DND-41 (cell line): Measurements from ENCODE around the gene FUNDC2.

Experiments used
- ATAC-seq: fragments of 200-7000 bp; cut with Tn5 transposase; 3 replicates; pipeline ENCODE4 v1.9.1; 2021; ENCODE audit warnings: low read depth; ENCODE audit not compliant: insufficient read depth
- DNase-seq: peaks from one replicate; pipeline ENCODE4 v3.0.0-alpha.2; 2020
- H2AFZ ChIP-seq: 2 replicates; pipeline ENCODE4 v1.6.0; 2012; ENCODE audit warnings: low read depth, low read length
- H3K27ac ChIP-seq: 2 replicates; pipeline ENCODE4 v1.5.1; 2012; ENCODE audit warnings: low read length, inconsistent platforms
- H3K27me3 ChIP-seq: fragments of 200-600 bp; sonication (generic); 2 replicates; pipeline ENCODE4 v1.6.0; 2012; ENCODE audit warnings: low read length, mild to moderate bottlenecking, inconsistent platforms; ENCODE audit not compliant: insufficient read depth, poor library complexity
- H3K36me3 ChIP-seq: 2 replicates; pipeline ENCODE4 v1.5.1; 2012; ENCODE audit warnings: low read length, inconsistent platforms; ENCODE audit not compliant: insufficient read depth
- H3K4me1 ChIP-seq: 2 replicates; pipeline ENCODE4 v1.5.1; 2012; ENCODE audit warnings: mild to moderate bottlenecking, low read length; ENCODE audit not compliant: insufficient read depth
- H3K4me2 ChIP-seq: 2 replicates; pipeline ENCODE4 v1.6.0; 2012; ENCODE audit warnings: mild to moderate bottlenecking, moderate library complexity, low read length, inconsistent platforms; ENCODE audit not compliant: insufficient read depth
- H3K4me3 ChIP-seq, 2 experiments: fragments of 200-600 bp in 1 of 2; shearing (Covaris generic) in 1 of 2; 2 replicates each; pipeline ENCODE4 v1.5.1; 2012 to 2016; ENCODE audit warnings: inconsistent platforms in 2 of 2, low read length in 2 of 2, mild to moderate bottlenecking in 2 of 2, low read depth in 1 of 2, moderate library complexity in 1 of 2
- H3K79me2 ChIP-seq: 2 replicates; pipeline ENCODE4 v1.6.0; 2012; ENCODE audit warnings: low read length, inconsistent platforms; ENCODE audit not compliant: insufficient read depth
- H3K9ac ChIP-seq: 2 replicates; pipeline ENCODE4 v1.6.0; 2012; ENCODE audit warnings: low read depth, mild to moderate bottlenecking, inconsistent platforms, low read length, moderate library complexity
- H3K9me3 ChIP-seq: 2 replicates; pipeline ENCODE4 v1.5.1; 2012; ENCODE audit warnings: low read length, moderate library complexity, mild to moderate bottlenecking, inconsistent platforms; ENCODE audit not compliant: insufficient read depth, severe bottlenecking
- H4K20me1 ChIP-seq: 2 replicates; pipeline ENCODE4 v1.6.0; 2012; ENCODE audit warnings: low read length; ENCODE audit not compliant: insufficient read depth
- CTCF ChIP-seq: IDR thresholded peaks from 2 replicates; pipeline ENCODE4 v1.5.1; 2012; ENCODE audit warnings: borderline replicate concordance, low read length, moderate library complexity, mild to moderate bottlenecking; ENCODE audit not compliant: poor library complexity, severe bottlenecking; ENCODE audit errors: extremely low read depth
- EZH2 ChIP-seq: IDR thresholded peaks from 3 replicates; pipeline ENCODE4 v1.6.1; 2012; ENCODE audit warnings: borderline replicate concordance, low read depth, mild to moderate bottlenecking, moderate library complexity, low read length, inconsistent platforms; ENCODE audit not compliant: severe bottlenecking

The FUNDC2 gene

GRCh38 chrX:155026727-155027508 lies at the start of gene FUNDC2:
Gene FUNDC2 (plus strand): TSS chrX:155026844. CDS start chrX:155026939, 95 bp downstream.
- ATAC-seq = peak; percentile 90
- Histone ChIP-seq H2AFZ (peak within 1 kb of the TSS; percentile 96), H3K4me3 (peak within 1 kb of the TSS; percentile 97 to 98), H4K20me1 (no peaks in the 10 kb centered on the region), H3K36me3 (no peaks in the 10 kb centered on the region; the same call in 1 of the 2 replicates), H3K9ac (peak within 1 kb of the TSS; percentile 91), H3K27me3 (no peaks in the 10 kb centered on the region), H3K79me2 (peaks cover 41% of the 10 kb centered on the region), H3K4me1 (peaks cover 22% of the 10 kb centered on the region), H3K9me3 (no peaks in the 10 kb centered on the region), H3K4me2 (peak within 1 kb of the TSS; percentile 74), H3K27ac (peak within 1 kb of the TSS; percentile 95)
- peak; percentile 96 for DNase-seq
- TF ChIP-seq CTCF = no peak

GRCh38 chrX:154979629-154980028 lies 47.0 kb upstream of the FUNDC2 start:
- no peak for ATAC-seq
- TF ChIP-seq EZH2 = no peak

GRCh38 chrX:154980330-154981115 lies 46.1 kb upstream of the FUNDC2 start:
- H3K9ac ChIP-seq = peak overlapping the region; percentile 48
- DNase-seq (peak; percentile 82), ATAC-seq (peak; percentile 97)
- H3K9me3 ChIP-seq = no peaks in the 10 kb centered on the region
- H3K4me3 ChIP-seq = peak overlapping the region; percentile 20 to 61; a peak in 3 of 4 replicates
- H3K27ac ChIP-seq = peak overlapping the region; percentile 57
- TF ChIP-seq CTCF (peak; percentile 84), EZH2 (no peak)
- peak overlapping the region; percentile 63 for H3K4me2 ChIP-seq
- H3K36me3 ChIP-seq = no peaks in the 10 kb centered on the region
- no peaks in the 10 kb centered on the region for H4K20me1 ChIP-seq
- no peaks in the 10 kb centered on the region for H3K27me3 ChIP-seq
- H3K79me2 ChIP-seq = no peaks in the 10 kb centered on the region
- H3K4me1 ChIP-seq = peaks cover 11% of the 10 kb centered on the region
- peak overlapping the region; percentile 92 for H2AFZ ChIP-seq

More at GRCh38 chrX:154979629-154980028, 47.0 kb upstream of the FUNDC2 start:
- no peak overlapping the region for H3K4me3 ChIP-seq
- no peaks in the 10 kb centered on the region for H3K9me3 ChIP-seq
- H3K36me3 ChIP-seq = no peaks in the 10 kb centered on the region
- no peaks in the 10 kb centered on the region for H3K27me3 ChIP-seq
- H2AFZ ChIP-seq = 0 out of 2 replicates have a peak overlapping the region, but pooled peaks have one; percentile 92
- no peak overlapping the region for H3K27ac ChIP-seq
- H3K9ac ChIP-seq = no peak overlapping the region
- DNase-seq = no peak
- no peak overlapping the region for H3K4me2 ChIP-seq
- H3K79me2 ChIP-seq = no peaks in the 10 kb centered on the region
- H4K20me1 ChIP-seq = no peaks in the 10 kb centered on the region
- H3K4me1 ChIP-seq = peaks cover 11% of the 10 kb centered on the region

- Histone ChIP-seq H3K27ac (peak overlapping the region; percentile 57; the same call in 1 of the 2 replicates), H3K79me2 (no peaks in the 10 kb centered on the region), H3K4me3 (peak overlapping the region in 1 of 2 experiments; percentile 61; a peak in 2 of 4 replicates), H3K9me3 (no peaks in the 10 kb centered on the region), H3K4me1 (peaks cover 11% of the 10 kb centered on the region), H2AFZ (peak overlapping the region; percentile 92), H3K4me2 (peak overlapping the region; percentile 63), H3K9ac (peak overlapping the region; percentile 48), H4K20me1 (no peaks in the 10 kb centered on the region), H3K36me3 (no peaks in the 10 kb centered on the region), H3K27me3 (no peaks in the 10 kb centered on the region)
- TF ChIP-seq EZH2 = no peak
- TF ChIP-seq CTCF = no peak
- DNase-seq (no peak), ATAC-seq (no peak)
Measured at GRCh38 chrX:154981116-154981411, 45.6 kb upstream of the FUNDC2 start.
